ENCODE results near the gene ABCC2.

DNA sequence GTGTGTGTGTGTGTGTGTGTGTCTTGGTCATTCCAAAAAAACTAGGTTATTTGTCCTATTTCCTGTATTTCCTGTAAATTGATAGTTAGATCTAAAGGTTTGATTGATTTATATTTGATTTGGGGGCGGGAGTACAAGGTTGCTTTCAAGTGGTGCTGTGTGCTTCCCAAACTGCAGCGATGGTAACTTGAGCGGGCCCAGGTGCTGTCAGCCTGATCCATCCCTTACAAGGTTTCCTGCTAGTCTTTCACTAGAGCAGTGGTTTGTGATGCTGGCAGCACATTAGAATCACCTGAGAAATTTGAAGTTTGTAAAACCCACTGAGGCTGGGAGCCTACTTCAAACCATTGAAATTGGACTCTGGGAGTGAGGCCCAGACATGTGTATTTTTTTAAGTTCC is 23.7 kb downstream of the ABCC2 start:
- TF ChIP-seq, protein P1, sequence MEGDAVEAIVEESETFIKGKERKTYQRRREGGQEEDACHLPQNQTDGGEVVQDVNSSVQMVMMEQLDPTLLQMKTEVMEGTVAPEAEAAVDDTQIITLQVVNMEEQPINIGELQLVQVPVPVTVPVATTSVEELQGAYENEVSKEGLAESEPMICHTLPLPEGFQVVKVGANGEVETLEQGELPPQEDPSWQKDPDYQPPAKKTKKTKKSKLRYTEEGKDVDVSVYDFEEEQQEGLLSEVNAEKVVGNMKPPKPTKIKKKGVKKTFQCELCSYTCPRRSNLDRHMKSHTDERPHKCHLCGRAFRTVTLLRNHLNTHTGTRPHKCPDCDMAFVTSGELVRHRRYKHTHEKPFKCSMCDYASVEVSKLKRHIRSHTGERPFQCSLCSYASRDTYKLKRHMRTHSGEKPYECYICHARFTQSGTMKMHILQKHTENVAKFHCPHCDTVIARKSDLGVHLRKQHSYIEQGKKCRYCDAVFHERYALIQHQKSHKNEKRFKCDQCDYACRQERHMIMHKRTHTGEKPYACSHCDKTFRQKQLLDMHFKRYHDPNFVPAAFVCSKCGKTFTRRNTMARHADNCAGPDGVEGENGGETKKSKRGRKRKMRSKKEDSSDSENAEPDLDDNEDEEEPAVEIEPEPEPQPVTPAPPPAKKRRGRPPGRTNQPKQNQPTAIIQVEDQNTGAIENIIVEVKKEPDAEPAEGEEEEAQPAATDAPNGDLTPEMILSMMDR (conservative IDR thresholded peaks at IDR 0.05; ENCODE audit: low read depth, low read length): no peak
- TF ChIP-seq EZH2 (IDR thresholded peaks at IDR 0.05; ENCODE audit: borderline replicate concordance, low read depth, low read length, poor library complexity, severe bottlenecking): no peak

All from A673 (cell line).